CD4-positive, alpha-beta T cell treated with Interleukin-17A for 4 hours (primary cell): ENCODE measurements around the gene KCNH2.

Experiments
- DNase-seq: peaks from one replicate; pipeline ENCODE4 v3.0.0-alpha.2; 2020; ENCODE audit warnings: mixed read lengths

KCNH2 gene

GRCh38 chr7:150993511-150993910 lies 15.4 kb upstream of the KCNH2 start:
- DNase-seq, result no peak

- peak; percentile 37 for DNase-seq
Observed at GRCh38 chr7:150992833-150993302, 14.7 kb upstream of the KCNH2 start.

DNA sequence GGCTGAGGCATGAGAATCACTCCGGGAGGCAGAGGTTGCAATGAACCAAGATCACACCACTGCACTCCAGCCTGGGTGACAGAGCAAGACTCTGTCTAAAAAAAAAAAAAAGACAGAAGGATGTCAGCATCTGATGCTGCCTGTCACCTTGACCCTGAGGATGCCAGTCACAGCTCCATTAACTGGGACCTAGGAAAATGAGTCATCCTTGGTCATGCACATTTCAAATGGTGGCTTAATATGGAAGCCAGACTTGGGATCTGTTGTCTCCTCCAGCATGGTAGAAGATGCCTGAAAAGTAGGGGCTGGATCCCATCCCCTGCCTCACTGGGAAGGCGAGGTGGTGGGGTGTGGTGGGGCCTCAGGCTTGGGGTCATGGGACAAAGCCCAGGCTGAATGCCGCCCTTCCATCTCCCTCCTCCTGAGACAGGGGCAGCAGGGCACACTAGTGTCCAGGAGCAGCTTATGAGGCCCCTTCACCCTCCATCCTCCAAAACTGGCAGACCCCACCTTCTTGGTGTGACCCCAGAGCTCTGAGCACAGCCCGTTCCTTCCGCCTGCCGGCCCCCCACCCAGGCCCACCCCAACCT lies 14.0 kb upstream of the KCNH2 start:
- no peak for DNase-seq

DNA sequence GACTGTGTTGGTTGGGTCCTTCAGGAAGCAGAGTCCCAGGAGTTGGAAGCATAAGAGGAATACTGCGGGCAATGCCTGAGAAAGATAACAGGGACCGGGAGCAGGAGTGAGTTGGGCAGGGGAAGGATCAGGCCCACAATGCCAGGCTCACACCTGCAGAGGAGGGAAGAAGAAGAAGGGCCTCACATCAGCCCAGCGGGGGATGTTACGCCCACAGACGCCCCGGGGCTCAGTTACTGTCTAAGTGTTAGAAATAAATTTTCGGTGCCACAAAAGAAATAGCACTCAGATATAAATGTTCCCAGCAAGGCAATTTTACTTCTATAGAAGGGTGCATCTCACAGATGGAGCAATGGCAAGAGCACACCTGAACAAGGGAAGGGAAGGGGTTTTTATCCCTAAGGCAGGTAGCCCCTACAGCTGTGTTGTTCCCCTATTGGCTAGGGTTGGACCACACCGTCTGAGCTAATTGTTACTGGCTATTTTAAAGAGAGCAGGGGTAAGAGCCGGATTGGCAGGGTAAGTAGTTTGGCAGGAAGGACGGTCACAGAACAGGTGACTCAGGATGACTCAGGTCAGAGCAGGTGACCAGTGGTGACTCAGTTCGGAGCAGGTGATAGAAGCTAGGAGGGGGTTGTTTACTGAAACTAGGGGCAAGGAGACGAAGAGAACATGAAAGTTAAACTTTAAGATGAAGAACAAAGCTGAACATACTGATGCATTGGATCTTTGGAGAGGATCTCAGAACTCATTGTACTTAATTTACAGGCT lies 12.5 kb upstream of the KCNH2 start, which contains the start of gene NOS3:
NOS3 (plus strand) TSS at position 602 of the 771 bp plus-strand sequence. CDS start 2,787 bp downstream, outside the sequence.
- DNase-seq, result no peak

DNA sequence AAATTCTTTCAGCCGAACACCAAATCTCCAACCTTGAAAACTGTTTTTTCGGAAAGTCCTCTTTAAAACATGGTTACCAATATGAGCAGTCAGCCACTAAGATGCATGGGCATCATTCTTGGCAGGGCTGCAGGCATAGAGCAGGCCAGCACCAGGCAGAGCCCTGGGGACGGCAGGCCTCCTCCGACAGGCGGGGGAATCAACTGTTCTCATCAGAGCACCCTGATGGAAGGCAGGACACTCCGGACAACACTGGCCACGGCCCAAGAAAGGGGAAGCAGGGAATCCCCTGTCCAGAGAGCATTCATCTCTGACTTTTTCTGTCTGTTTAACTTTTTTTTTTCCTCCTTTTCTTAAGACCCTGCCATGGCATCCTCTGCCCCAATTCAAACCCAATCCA lies 11.3 kb upstream of the KCNH2 start:
- DNase-seq, result no peak

- DNase-seq, result peak; percentile 82
Observed at GRCh38 chr7:150988230-150989226, 10.4 kb upstream of the KCNH2 start.

GRCh38 chr7:150986556-150986955 lies 8.4 kb upstream of the KCNH2 start:
- no peak for DNase-seq

DNA sequence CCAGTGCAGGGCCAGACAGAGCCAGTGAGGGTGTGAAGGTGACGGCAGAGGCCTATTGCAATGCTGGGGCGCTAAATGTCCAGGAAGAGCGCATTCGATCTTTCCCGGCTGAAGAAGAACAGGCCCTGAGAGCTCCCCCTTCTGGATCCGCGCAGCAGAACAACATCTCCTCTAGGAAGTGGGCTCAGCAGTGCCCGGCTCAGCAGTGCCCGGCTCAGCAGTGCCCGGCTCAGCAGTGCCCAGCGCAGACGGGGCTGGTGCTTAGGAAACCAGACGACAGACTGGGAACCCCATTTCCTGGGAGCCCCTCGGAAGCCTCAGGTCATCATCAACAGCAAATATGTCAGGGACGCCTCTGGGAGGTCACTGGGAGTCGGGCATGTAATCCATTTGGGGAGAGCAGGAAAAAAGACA lies 8.0 kb upstream of the KCNH2 start:
- DNase-seq, result peak; percentile 76

DNA sequence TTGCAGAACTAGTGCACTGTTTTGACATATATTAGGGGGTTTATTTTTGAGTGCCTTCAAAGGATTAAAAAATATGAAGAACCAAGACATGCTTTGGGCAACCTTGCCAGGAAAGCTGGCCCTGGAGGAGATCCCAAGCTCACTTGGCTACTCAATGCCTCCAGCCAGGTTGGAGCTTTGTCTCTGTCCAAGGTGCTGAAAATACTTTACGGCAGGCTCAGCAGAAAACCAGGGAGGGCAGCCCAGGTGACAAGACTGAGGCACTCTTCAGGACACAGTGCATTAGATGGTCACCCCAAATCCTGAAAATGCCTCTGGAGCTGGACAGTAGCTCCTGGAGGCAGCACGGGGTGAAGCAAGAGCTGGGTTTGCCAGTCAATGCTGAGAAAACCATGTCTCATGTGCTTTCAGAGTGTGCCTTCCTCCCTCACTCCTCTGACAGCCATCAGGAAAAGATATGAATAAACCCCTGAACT lies 5.8 kb upstream of the KCNH2 start:
- DNase-seq, result peak; percentile 57

DNA sequence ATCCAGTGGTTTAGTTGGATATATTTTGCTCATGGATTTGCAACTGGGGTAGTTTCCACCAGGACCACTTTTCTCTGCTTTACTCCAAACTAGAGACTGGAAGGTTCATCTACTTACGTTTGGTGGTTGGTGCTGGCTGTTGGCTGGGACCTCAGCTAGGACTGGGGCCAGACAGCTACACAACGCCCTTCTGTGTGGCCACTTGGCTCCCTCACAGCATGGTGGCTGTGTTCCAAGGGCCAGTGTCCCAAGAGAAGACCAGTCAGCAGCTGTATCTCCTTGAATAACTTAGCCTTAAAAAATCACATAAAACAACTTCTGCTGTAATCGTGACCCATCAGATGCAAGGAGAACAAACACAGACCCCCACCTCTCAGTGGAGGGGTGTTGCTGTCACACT lies 4.2 kb upstream of the KCNH2 start:
- DNase-seq, result no peak

DNA sequence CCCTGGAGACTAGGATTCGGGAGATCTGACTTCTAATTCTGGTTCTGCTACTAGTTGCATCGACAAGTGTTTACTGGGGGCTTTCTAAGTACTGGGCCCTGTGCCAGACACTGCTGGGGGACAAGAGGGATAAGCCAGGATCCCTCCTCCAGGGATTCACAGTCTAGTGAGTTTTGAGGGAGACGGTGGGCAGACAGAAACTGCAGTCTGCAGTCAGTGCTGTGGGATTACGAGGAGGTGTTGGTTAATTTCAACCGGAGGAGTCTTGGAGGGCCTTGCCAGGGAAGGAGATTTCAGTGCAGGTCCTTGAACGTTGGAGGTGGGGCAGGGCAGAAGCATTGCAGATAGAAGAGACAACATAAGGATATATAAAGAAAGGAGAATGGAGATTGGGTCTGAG lies 3.5 kb upstream of the KCNH2 start:
- DNase-seq, result no peak

GRCh38 chr7:150980663-150981062 lies 2.5 kb upstream of the KCNH2 start:
- DNase-seq, result no peak

GRCh38 chr7:150979713-150980390 lies 1.7 kb upstream of the KCNH2 start:
- DNase-seq, result no peak

DNA sequence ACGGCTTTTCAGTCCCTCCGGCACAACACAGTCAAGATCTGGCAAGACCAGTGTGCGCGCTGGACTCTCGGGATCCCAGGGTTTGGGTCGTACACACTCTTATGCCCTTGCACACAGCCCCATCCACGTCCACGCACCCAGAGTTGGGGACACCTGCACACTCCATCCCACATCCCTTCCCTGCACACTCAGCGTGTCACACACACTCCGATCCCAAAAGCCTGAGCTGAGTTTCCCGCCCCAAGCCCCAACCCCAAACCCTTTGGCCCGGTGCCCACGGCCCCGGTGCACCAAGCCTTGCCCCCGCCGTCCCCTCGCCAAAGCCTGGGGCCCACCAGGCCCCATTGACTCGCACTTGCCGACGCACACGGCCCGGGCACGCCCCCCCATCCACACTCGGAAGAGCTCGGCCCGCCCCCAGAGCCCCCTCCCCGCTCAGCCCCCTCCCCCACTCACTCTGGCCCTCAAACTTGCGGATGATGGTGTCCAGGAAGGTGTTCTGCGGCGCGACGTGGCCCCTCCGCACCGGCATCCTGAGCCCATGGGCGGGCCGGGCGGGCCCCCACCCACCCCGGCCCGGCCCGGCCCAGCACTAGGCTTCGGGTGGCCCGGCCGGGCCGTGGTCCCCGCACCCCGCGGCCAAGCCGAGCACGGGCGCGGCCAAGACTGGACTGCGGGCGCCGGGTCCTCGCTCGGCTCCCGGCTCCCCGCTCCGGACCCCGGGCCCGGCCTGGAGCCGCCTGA lies 567 bp downstream of the KCNH2 start:
- no peak for DNase-seq

- no peak for DNase-seq
Observed at GRCh38 chr7:150976529-150977381, 1.4 kb downstream of the KCNH2 start.

DNA sequence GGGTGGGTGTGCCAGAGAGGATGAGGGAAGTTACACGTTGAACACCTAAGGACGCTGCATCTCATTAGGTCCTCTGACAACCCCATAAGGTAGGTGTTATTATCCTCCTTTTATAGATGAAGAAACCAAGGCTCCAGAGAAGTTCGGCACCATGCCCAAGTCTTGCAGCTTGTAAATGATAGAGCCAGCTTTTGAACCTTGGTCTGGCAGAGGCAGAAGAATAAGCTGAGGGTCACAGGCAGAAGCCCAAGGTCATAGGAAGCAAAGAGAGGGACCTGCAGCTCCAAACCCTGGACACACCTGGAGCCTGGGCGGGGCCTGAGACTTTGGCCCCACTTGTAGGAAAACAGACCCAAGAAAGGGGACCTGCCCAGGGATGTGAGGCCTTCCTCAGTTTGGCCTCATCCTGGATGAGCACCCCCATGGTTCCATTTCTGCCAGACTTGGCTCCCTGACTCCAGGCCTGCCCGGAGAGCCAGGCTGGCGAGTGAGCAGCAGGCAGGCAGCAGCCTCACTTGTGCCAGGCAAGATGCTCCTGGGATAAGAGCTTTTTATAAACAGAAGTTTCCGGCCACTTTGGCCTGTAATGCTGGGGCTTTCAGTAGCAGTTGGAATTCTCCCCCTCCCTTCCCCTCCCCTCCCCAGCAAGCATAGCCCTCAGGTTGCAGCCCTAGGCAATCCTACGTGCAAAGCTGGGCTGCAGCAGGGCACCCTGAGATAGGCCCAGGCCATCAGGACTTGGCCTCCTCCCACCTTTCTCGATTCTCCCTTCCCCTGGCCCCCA lies 2.4 kb downstream of the KCNH2 start:
- DNase-seq, result no peak

GRCh38 chr7:150974468-150975391 lies 3.4 kb downstream of the KCNH2 start:
- peak; percentile 92 for DNase-seq
